K562 (cell line): Measurements from ENCODE around the gene PRDM16. TPM values are rescaled to one million over a fixed set of nuclear protein-coding genes. Genes with fewer than 3 reads are reported as not detected.
A peak's percentile ranks its signal among the peaks of the same experiment; 100 is the strongest.

Source experiments
- ATF7 ChIP-seq: fragments of 450-650 bp; IDR thresholded peaks from 2 replicates; pipeline ENCODE4 v1.7.1; 2014; ENCODE audit warnings: mild to moderate bottlenecking, moderate library complexity
- CREB5 ChIP-seq: fragments of 250-450 bp; sonication (Bioruptor Pico); IDR thresholded peaks from 2 replicates; pipeline ENCODE4 v1.5.0; 2020; ENCODE audit warnings: mild to moderate bottlenecking
- DIDO1 ChIP-seq: fragments of 450-650 bp; IDR thresholded peaks from 2 replicates; pipeline ENCODE4 v1.6.1; 2016; ENCODE audit warnings: low read depth, missing biosample characterization, missing genetic modification characterization
- DMBX1 ChIP-seq: fragments of 250-450 bp; sonication (Bioruptor Pico); IDR thresholded peaks from 2 replicates; pipeline ENCODE4 v1.8.0; 2022; ENCODE audit warnings: inconsistent platforms, mild to moderate bottlenecking, moderate library complexity, borderline replicate concordance
- E2F5 ChIP-seq: sonication (generic); formaldehyde crosslinking; IDR thresholded peaks from 2 replicates; pipeline ENCODE4 v1.8.0; 2022; ENCODE audit warnings: mild to moderate bottlenecking, missing genetic modification reagents
- HDAC2 ChIP-seq: fragments of 450-650 bp; IDR thresholded peaks from 2 replicates; pipeline ENCODE4 v1.6.1; 2016; ENCODE audit warnings: mild to moderate bottlenecking
- IRF2 ChIP-seq: sonication (generic); formaldehyde crosslinking; IDR thresholded peaks from 2 replicates; pipeline ENCODE4 v1.8.1; 2022; ENCODE audit warnings: mild to moderate bottlenecking, missing genetic modification reagents
- L3MBTL2 ChIP-seq: fragments of 450-650 bp; IDR thresholded peaks from 2 replicates; pipeline ENCODE4 v1.6.1; 2016; ENCODE audit warnings: mild to moderate bottlenecking, moderate library complexity
- MEIS2 ChIP-seq: fragments of 450-650 bp; IDR thresholded peaks from 2 replicates; pipeline ENCODE4 v1.6.1; 2014; ENCODE audit warnings: mild to moderate bottlenecking; ENCODE audit not compliant: partially characterized antibody
- MYC ChIP-seq, 2 experiments: fragments of 250-450 bp in 1 of 2; sonication (Bioruptor Pico) in 1 of 2; IDR thresholded peaks; 2 replicates each; pipeline versions ENCODE4 v1.5.1 to v1.6.1; 2012 to 2021; ENCODE audit warnings: low read depth in 2 of 2, borderline replicate concordance in 1 of 2, improper control_type of control experiment in 1 of 2, low read length in 1 of 2, mild to moderate bottlenecking in 1 of 2, moderate library complexity in 1 of 2
- NR2C2 ChIP-seq, 2 experiments: fragments of 200-800 bp in 1 of 2; sonication (Bioruptor generic) in 1 of 2; sonication (generic) in 1 of 2; formaldehyde crosslinking in 1 of 2; IDR thresholded peaks; 2 replicates each; pipeline versions ENCODE4 v1.6.1 to v1.8.0; 2016 to 2022; ENCODE audit warnings: mild to moderate bottlenecking in 1 of 2, missing compliant biosample characterization in 1 of 2, missing genetic modification characterization in 1 of 2, missing genetic modification reagents in 1 of 2
- PATZ1 ChIP-seq: fragments of 250-450 bp; sonication (Bioruptor Pico); IDR thresholded peaks from 2 replicates; pipeline ENCODE4 v1.5.0; 2020; ENCODE audit warnings: mild to moderate bottlenecking, borderline replicate concordance
- PKNOX1 ChIP-seq: fragments of 450-650 bp; IDR thresholded peaks from 2 replicates; pipeline ENCODE4 v1.6.1; 2016
- RHOXF2B ChIP-seq: fragments of 250-450 bp; sonication (Bioruptor Pico); conservative IDR thresholded peaks from 2 replicates; pipeline ENCODE4 v1.5.1; 2021
- ZBED1 ChIP-seq: IDR thresholded peaks from 2 replicates; pipeline ENCODE4 v1.6.1; 2014
- ZNF143 ChIP-seq: sonication (generic); formaldehyde crosslinking; IDR thresholded peaks from 2 replicates; pipeline ENCODE4 v1.9.0; 2022; ENCODE audit warnings: mild to moderate bottlenecking, missing genetic modification reagents
- ZNF165 ChIP-seq: fragments of 250-450 bp; sonication (Bioruptor Pico); IDR thresholded peaks from 2 replicates; pipeline ENCODE4 v1.4.0; 2020; ENCODE audit warnings: borderline replicate concordance
- ZNF695 ChIP-seq: fragments of 450-650 bp; formaldehyde crosslinking; IDR thresholded peaks from 2 replicates; pipeline ENCODE4 v1.4.0; 2020; ENCODE audit warnings: mild to moderate bottlenecking, moderate library complexity
- ZNF740 ChIP-seq, 3 experiments: fragments of 200-800 bp in 1 of 3; sonication (Bioruptor generic) in 1 of 3; sonication (generic) in 1 of 3; formaldehyde crosslinking in 1 of 3; IDR thresholded peaks; 2 replicates each; pipeline versions ENCODE4 v1.6.1 to v1.8.0; 2016 to 2022; ENCODE audit warnings: mild to moderate bottlenecking in 2 of 3, missing compliant biosample characterization in 2 of 3, missing genetic modification characterization in 2 of 3, missing genetic modification reagents in 1 of 3
- polyA plus RNA-seq, 8 experiments: library from polyadenylated mRNA; depleted of rRNA in 4 of 8; stranded (reverse) in 5 of 8; unstranded in 3 of 8; fragments of >200 nt; fragmentation: Nextera tagmentation in 2 of 8; fragmentation: Illumina TruSeq in 1 of 8; extraction: Ambion mirVana in 2 of 8; extraction: Trizol in 1 of 8; gene quantifications; 2 replicates each; pipeline versions ENCODE4 v1.2.1 to v1.2.3, GENCODE V29; 2011 to 2014; ENCODE audit warnings: inconsistent platforms in 1 of 8, missing spikeins in 1 of 8
- total RNA-seq, 7 experiments: library from RNA; depleted of rRNA in 6 of 7; stranded (reverse); fragments of >200 nt in 6 of 7; fragmentation: Illumina TruSeq in 2 of 7; extraction: Trizol in 2 of 7; gene quantifications; 2 replicates each; pipeline versions ENCODE4 v1.2.1 to v1.2.3, GENCODE V29; 2011 to 2021; ENCODE audit warnings: low replicate concordance in 1 of 7

PRDM16 gene
- total and polyA plus RNA-seq, 9 of the 15 experiments (the other 6 are each of a cell fraction or from before 2014, with no cell fraction given): 0.10 to 0.27 TPM; not detected in 7

- TF ChIP-seq NR2C2 (CRISPR knock-in tag; IDR thresholded peaks at IDR 0.05): peak; percentile 50; the same call in 1 of the 2 replicates
- TF ChIP-seq NR2C2 (tag; IDR thresholded peaks at IDR 0.05): no peak
- 0 out of 2 replicates have a peak, but pooled peaks have one; percentile 19 for TF ChIP-seq IRF2 (CRISPR knock-in tag)
- TF ChIP-seq ATF7: peak; percentile 60; the same call in 1 of the 2 replicates
- TF ChIP-seq MYC (IDR thresholded peaks at IDR 0.05; ENCODE audit: low read depth, low read length): peak; percentile 51; the same call in 1 of the 2 replicates
- TF ChIP-seq MYC (CRISPR knock-in tag; IDR thresholded peaks at IDR 0.05; ENCODE audit: borderline replicate concordance, low read depth): no peak
- 0 out of 2 replicates have a peak, but pooled peaks have one; percentile 47 for TF ChIP-seq ZNF740 (CRISPR knock-in tag; IDR thresholded peaks at IDR 0.05)
- TF ChIP-seq ZNF740 (tag; IDR thresholded peaks at IDR 0.05): no peak
- no peak for TF ChIP-seq ZNF695 (CRISPR knock-in tag)
- TF ChIP-seq RHOXF2B: 0 out of 2 replicates have a peak, but pooled peaks have one; percentile 70
- peak; percentile 40; the same call in 1 of the 2 replicates for TF ChIP-seq PKNOX1
- TF ChIP-seq DIDO1 (tag): peak; percentile 55; the same call in 1 of the 2 replicates
- TF ChIP-seq CREB5 (CRISPR knock-in tag): 0 out of 2 replicates have a peak, but pooled peaks have one; percentile 39
- TF ChIP-seq MEIS2: peak; percentile 74
- TF ChIP-seq L3MBTL2: peak; percentile 92
- no peak for TF ChIP-seq ZBED1
- peak; percentile 91; the same call in 1 of the 2 replicates for TF ChIP-seq ZNF165 (CRISPR knock-in tag)
- no peak for TF ChIP-seq HDAC2
- 0 out of 2 replicates have a peak, but pooled peaks have one; percentile 34 for TF ChIP-seq ZNF143 (CRISPR knock-in tag)
- TF ChIP-seq PATZ1: peak; percentile 65; the same call in 1 of the 2 replicates
- TF ChIP-seq DMBX1 (CRISPR knock-in tag): no peak
- TF ChIP-seq E2F5 (CRISPR knock-in tag): no peak
Measured at GRCh38 chr1:3321559-3322449, 252.8 kb downstream of the PRDM16 start (continued).
